Stimulated activated CD4-positive, alpha-beta T cell treated with anti-CD3 and anti-CD28 coated beads, TNF-alpha, amount 100 ng/mL, for 48 hours (primary cell): ENCODE data around the gene TUFM.
"Not testable (repeated sequence)": the region's sequence is repeated elsewhere in the genome, so short reads cannot be mapped to it uniquely, and the experiment has no call there.

Experiments used
- DNase-seq, 3 donors: peaks; one replicate each; pipeline ENCODE4 v3.0.0-alpha.2; 2020; ENCODE audit warnings: low read depth in 3 of 3

Gene TUFM

GRCh38 chr16:28875134-28876018 lies 29.2 kb upstream of the TUFM start:
- no peak for DNase-seq

- DNase-seq, result no peak
Measured at GRCh38 chr16:28874406-28874805, 28.3 kb upstream of the TUFM start.

- peak; percentile 21 to 41 (median 37) for DNase-seq
Measured at GRCh38 chr16:28873543-28874201, 27.5 kb upstream of the TUFM start.

- no peak for DNase-seq
Measured at GRCh38 chr16:28872952-28873351, 26.8 kb upstream of the TUFM start.

- DNase-seq, result no peak
Measured at GRCh38 chr16:28869201-28869600, 23.1 kb upstream of the TUFM start.

GRCh38 chr16:28867646-28868045 lies 21.5 kb upstream of the TUFM start:
- DNase-seq, result not testable (repeated sequence)

- DNase-seq, result no peak
Measured at GRCh38 chr16:28867241-28867640, 21.1 kb upstream of the TUFM start.

- no peak for DNase-seq
Measured at GRCh38 chr16:28866454-28866804, 20.3 kb upstream of the TUFM start.

- no peak for DNase-seq
Measured at GRCh38 chr16:28865722-28866453, 19.7 kb upstream of the TUFM start.

- DNase-seq, result no peak
Measured at GRCh38 chr16:28865001-28865688, 19.0 kb upstream of the TUFM start.

GRCh38 chr16:28863929-28864793 lies 18.0 kb upstream of the TUFM start:
- DNase-seq, result no peak

- DNase-seq, result no peak
Measured at GRCh38 chr16:28859326-28859725, 13.2 kb upstream of the TUFM start.

- no peak for DNase-seq
Measured at GRCh38 chr16:28858421-28858820, 12.3 kb upstream of the TUFM start.

GRCh38 chr16:28846933-28847273 lies 755 bp upstream of the TUFM start:
- DNase-seq, result no peak

GRCh38 chr16:28845761-28846079 lies 428 bp downstream of the TUFM start:
- DNase-seq, result no peak

- DNase-seq, result peak in 1 of 3 donors; percentile 40
Measured at GRCh38 chr16:28845293-28845692, 855 bp downstream of the TUFM start.

GRCh38 chr16:28844226-28844885 lies 1.8 kb downstream of the TUFM start:
- DNase-seq, result no peak

GRCh38 chr16:28843766-28844165 lies 2.4 kb downstream of the TUFM start:
- DNase-seq, result no peak

GRCh38 chr16:28842696-28843095 lies 3.5 kb downstream of the TUFM start:
- DNase-seq, result no peak

GRCh38 chr16:28839899-28840298 lies 6.2 kb downstream of the TUFM start:
- DNase-seq, result no peak
